ENCODE measurements around the gene AK4.
"Not testable (repeated sequence)": the region's sequence is repeated elsewhere in the genome, so short reads cannot be mapped to it uniquely, and the experiment has no call there.

DNA sequence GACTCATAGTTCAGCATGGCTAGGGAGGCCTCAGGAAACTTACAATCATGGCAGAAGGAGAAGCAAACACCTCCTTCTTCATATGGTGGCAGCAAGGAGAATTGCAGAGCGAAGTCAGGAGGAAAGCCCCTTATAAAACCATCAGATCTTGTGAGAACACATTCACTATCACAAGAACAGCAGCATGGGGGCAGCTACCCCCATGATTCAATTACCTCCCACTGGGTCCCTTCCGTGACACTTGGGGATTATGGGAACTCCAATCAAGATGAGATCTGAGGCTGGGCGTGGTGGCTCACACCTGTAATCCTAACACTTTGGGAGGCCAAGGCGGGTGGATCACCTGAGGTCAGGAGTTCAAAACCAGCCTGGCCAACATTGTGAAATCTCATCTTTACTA is 18.9 kb upstream of the AK4 start:
- TF ChIP-seq, protein P1, sequence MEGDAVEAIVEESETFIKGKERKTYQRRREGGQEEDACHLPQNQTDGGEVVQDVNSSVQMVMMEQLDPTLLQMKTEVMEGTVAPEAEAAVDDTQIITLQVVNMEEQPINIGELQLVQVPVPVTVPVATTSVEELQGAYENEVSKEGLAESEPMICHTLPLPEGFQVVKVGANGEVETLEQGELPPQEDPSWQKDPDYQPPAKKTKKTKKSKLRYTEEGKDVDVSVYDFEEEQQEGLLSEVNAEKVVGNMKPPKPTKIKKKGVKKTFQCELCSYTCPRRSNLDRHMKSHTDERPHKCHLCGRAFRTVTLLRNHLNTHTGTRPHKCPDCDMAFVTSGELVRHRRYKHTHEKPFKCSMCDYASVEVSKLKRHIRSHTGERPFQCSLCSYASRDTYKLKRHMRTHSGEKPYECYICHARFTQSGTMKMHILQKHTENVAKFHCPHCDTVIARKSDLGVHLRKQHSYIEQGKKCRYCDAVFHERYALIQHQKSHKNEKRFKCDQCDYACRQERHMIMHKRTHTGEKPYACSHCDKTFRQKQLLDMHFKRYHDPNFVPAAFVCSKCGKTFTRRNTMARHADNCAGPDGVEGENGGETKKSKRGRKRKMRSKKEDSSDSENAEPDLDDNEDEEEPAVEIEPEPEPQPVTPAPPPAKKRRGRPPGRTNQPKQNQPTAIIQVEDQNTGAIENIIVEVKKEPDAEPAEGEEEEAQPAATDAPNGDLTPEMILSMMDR (IDR thresholded peaks at IDR 0.05 in 8 of 11, conservative IDR thresholded peaks at IDR 0.05 in 3 of 11) = not testable (repeated sequence)
- TF ChIP-seq POLR2AphosphoS5 (IDR thresholded peaks at IDR 0.05) = not testable (repeated sequence)

Measured in spleen (tissue), 7 donors.